Neuronal stem cell (in vitro differentiated cells): ENCODE data around the gene WDPCP.

Source experiments
- DNase-seq: peaks from one replicate; pipeline ENCODE4 v3.0.0-alpha.2; 2013; ENCODE audit warnings: low spot score
- H2AFZ ChIP-seq: one replicate; pipeline ENCODE4 v1.6.1; 2013; ENCODE audit warnings: mild to moderate bottlenecking, low read length, inconsistent platforms
- H2AK5ac ChIP-seq: 2 replicates; pipeline ENCODE4 v1.6.1; 2013; ENCODE audit warnings: low read depth, mild to moderate bottlenecking, inconsistent platforms, low read length, moderate library complexity, mixed read lengths
- H2BK120ac ChIP-seq: 2 replicates; pipeline ENCODE4 v1.6.1; 2013; ENCODE audit warnings: low read depth, mild to moderate bottlenecking, inconsistent platforms, low read length, moderate library complexity, mixed read lengths
- H2BK12ac ChIP-seq: one replicate; pipeline ENCODE4 v1.6.1; 2013; ENCODE audit warnings: low read length, inconsistent platforms
- H2BK15ac ChIP-seq: 2 replicates; pipeline ENCODE4 v1.6.1; 2013; ENCODE audit warnings: mild to moderate bottlenecking, low read length, inconsistent platforms, mixed read lengths
- H2BK5ac ChIP-seq: one replicate; pipeline ENCODE4 v1.6.1; 2013; ENCODE audit warnings: inconsistent platforms, mild to moderate bottlenecking, low read length, moderate library complexity
- H3K14ac ChIP-seq: one replicate; pipeline ENCODE4 v1.6.1; 2013; ENCODE audit warnings: low read length, inconsistent platforms
- H3K18ac ChIP-seq: 2 replicates; pipeline ENCODE4 v1.6.1; 2013; ENCODE audit warnings: low read length, inconsistent platforms
- H3K23ac ChIP-seq: 2 replicates; pipeline ENCODE4 v1.6.1; 2013; ENCODE audit warnings: low read depth, mild to moderate bottlenecking, mixed read lengths, low read length, inconsistent platforms; ENCODE audit not compliant: poor library complexity
- H3K27ac ChIP-seq: replicated peaks from 3 replicates; pipeline ENCODE4 v1.5.1; 2013; ENCODE audit warnings: low read length, inconsistent platforms
- H3K27me3 ChIP-seq, 3 experiments: 2 replicates each; pipeline ENCODE4 v1.6.1; 2013; ENCODE audit warnings: low read length in 3 of 3, mild to moderate bottlenecking in 2 of 3, inconsistent platforms in 1 of 3, low read depth in 1 of 3, mixed read lengths in 1 of 3, moderate library complexity in 1 of 3; ENCODE audit not compliant: control insufficient read depth in 3 of 3, insufficient read depth in 3 of 3
- H3K36me3 ChIP-seq, 2 donors: replicated peaks in 1 of 2; 2 replicates each; pipeline ENCODE4 v1.6.1; 2013; ENCODE audit warnings: low read length in 2 of 2; ENCODE audit not compliant: control insufficient read depth in 2 of 2, insufficient read depth in 2 of 2
- H3K4ac ChIP-seq: 2 replicates; pipeline ENCODE4 v1.6.1; 2013; ENCODE audit warnings: inconsistent platforms, mild to moderate bottlenecking, low read length, moderate library complexity
- H3K4me1 ChIP-seq, 2 donors: 1 replicate in 1 of 2; 2 replicates in 1 of 2; pipeline ENCODE4 v1.6.1; 2013; ENCODE audit warnings: low read length in 2 of 2, low read depth in 1 of 2; ENCODE audit not compliant: control insufficient read depth in 2 of 2, insufficient read depth in 1 of 2
- H3K4me2 ChIP-seq: one replicate; pipeline ENCODE4 v1.6.1; 2013; ENCODE audit warnings: mild to moderate bottlenecking, low read length, inconsistent platforms; ENCODE audit not compliant: insufficient read depth, poor library complexity, severe bottlenecking
- H3K4me3 ChIP-seq, 2 donors: 2 replicates each; pipeline ENCODE4 v1.5.1; 2013; ENCODE audit warnings: low read length in 2 of 2, mild to moderate bottlenecking in 2 of 2, inconsistent platforms in 1 of 2, moderate library complexity in 1 of 2
- H3K79me1 ChIP-seq: one replicate; pipeline ENCODE4 v1.6.1; 2013; ENCODE audit warnings: low read depth, mild to moderate bottlenecking, inconsistent platforms, low read length, moderate library complexity
- H3K9ac ChIP-seq: one replicate; pipeline ENCODE4 v1.6.1; 2013; ENCODE audit warnings: mild to moderate bottlenecking, low read depth, low read length, inconsistent platforms; ENCODE audit not compliant: poor library complexity
- H3K9me3 ChIP-seq, 2 donors: replicated peaks in 1 of 2; 2 replicates each; pipeline versions ENCODE3 to v1.6.1; 2013; ENCODE audit warnings: low read length in 2 of 2, mild to moderate bottlenecking in 2 of 2, inconsistent platforms in 1 of 2, low read depth in 1 of 2, mixed read lengths in 1 of 2, moderate library complexity in 1 of 2; ENCODE audit not compliant: control insufficient read depth in 2 of 2, insufficient read depth in 1 of 2
- H4K8ac ChIP-seq: one replicate; pipeline ENCODE4 v1.6.1; 2013; ENCODE audit warnings: low read depth, mild to moderate bottlenecking, inconsistent platforms, low read length, moderate library complexity
- H4K91ac ChIP-seq: one replicate; pipeline ENCODE4 v1.6.1; 2013; ENCODE audit warnings: low read length, low read depth, mild to moderate bottlenecking, inconsistent platforms; ENCODE audit not compliant: poor library complexity
- WGBS, 2 donors: extraction: QIAGEN DNeasy Blood & Tissue Kit; methylation state at CpG; one replicate each; pipeline ENCODE4 v1.1.7; 2013; ENCODE audit warnings: missing lambda C conversion rate in 2 of 2, mixed read lengths in 1 of 2; ENCODE audit not compliant: insufficient read length in 2 of 2, insufficient replicate concordance in 1 of 2; ENCODE audit errors: extremely low coverage in 2 of 2; 5-methylcytosine and 5-hydroxymethylcytosine counted together

Gene WDPCP

GRCh38 chr2:63506320-63506719 lies 82.0 kb downstream of the WDPCP start:
- no peaks in the 10 kb centered on the region for H3K9me3 ChIP-seq
- H3K4me2 ChIP-seq = no peak overlapping the region
- H3K23ac ChIP-seq = no peak overlapping the region
- no peak overlapping the region for H2BK12ac ChIP-seq
- H4K8ac ChIP-seq = no peak overlapping the region
- no CpG with 5 or more reads among the region's 2 CpGs for WGBS, 2 donors
- no peaks in the 10 kb centered on the region for H3K27me3 ChIP-seq
- DNase-seq = no peak
- H3K14ac ChIP-seq = no peak overlapping the region
- no peak overlapping the region for H3K4me3 ChIP-seq
- no peak overlapping the region for H3K4ac ChIP-seq
- H2BK5ac ChIP-seq = no peak overlapping the region
- no peak overlapping the region for H2AFZ ChIP-seq
- H2BK15ac ChIP-seq = no peak overlapping the region
- H3K79me1 ChIP-seq = no peaks in the 10 kb centered on the region
- no peak overlapping the region for H2AK5ac ChIP-seq
- no peaks in the 10 kb centered on the region for H3K36me3 ChIP-seq
- H3K18ac ChIP-seq = no peak overlapping the region
- H4K91ac ChIP-seq = no peak overlapping the region
- no peaks in the 10 kb centered on the region for H3K4me1 ChIP-seq
- H2BK120ac ChIP-seq = no peak overlapping the region
- H3K9ac ChIP-seq = no peak overlapping the region
- no peak overlapping the region for H3K27ac ChIP-seq

DNA sequence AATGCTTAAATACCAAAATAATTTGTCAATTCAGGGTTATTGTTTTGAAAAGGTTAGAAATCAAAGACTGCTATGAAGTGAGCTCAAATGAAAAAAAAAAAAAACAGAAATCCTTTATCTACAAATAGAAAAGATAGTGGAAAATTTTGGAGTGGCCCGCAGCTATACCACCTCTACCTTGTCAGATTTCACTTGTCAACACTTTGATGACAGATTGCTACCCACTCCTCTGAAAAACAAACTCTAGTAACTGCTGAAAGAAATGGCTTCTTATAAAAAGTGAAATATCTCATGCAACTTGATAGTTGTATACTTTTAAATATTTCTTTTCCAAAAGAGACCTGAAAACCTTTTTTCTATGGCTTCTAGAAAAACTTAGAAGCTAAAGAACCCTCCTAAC lies 84.5 kb downstream of the WDPCP start:
- H3K27ac ChIP-seq = no peak overlapping the region
- no peaks in the 10 kb centered on the region for H3K4me1 ChIP-seq
- no peak overlapping the region for H2BK5ac ChIP-seq
- H2BK12ac ChIP-seq = no peak overlapping the region
- no peaks in the 10 kb centered on the region for H3K79me1 ChIP-seq
- no peak overlapping the region for H3K18ac ChIP-seq
- H2BK120ac ChIP-seq = no peak overlapping the region
- no peak overlapping the region for H3K9ac ChIP-seq
- no peak overlapping the region for H4K8ac ChIP-seq
- H3K9me3 ChIP-seq = no peaks in the 10 kb centered on the region
- H3K4ac ChIP-seq = no peak overlapping the region
- no peak overlapping the region for H4K91ac ChIP-seq
- H2AFZ ChIP-seq = no peak overlapping the region
- no peak overlapping the region for H3K4me2 ChIP-seq
- H3K27me3 ChIP-seq = no peaks in the 10 kb centered on the region
- H3K23ac ChIP-seq = no peak overlapping the region
- DNase-seq = no peak
- no peak overlapping the region for H2AK5ac ChIP-seq
- H2BK15ac ChIP-seq = no peak overlapping the region
- no peaks in the 10 kb centered on the region for H3K36me3 ChIP-seq
- no peak overlapping the region for H3K4me3 ChIP-seq
- H3K14ac ChIP-seq = no peak overlapping the region
- WGBS, 2 donors = no CpG with 5 or more reads among the region's 1 CpG

DNA sequence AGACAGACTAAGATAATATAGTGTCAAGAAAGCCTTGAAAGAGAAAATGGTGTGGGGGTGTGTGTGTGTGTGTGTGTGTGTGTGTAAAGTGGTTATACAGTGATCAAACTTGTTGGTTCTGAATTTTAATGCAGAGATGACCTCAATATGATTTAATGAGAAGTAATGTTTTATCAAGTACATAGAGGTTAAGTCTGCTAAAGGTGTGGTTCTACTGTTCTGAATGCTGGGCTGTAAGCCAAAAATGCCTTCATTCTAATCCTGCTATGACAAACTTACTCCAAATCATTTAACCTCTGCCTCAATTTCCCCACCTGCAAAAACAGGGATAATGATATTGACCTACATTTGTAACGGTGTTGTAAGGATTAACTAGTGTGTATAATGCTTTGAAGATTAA lies 87.9 kb downstream of the WDPCP start:
- H3K27me3 ChIP-seq = no peaks in the 10 kb centered on the region
- H2AK5ac ChIP-seq = no peak overlapping the region
- no peaks in the 10 kb centered on the region for H3K4me1 ChIP-seq
- no peak overlapping the region for H3K4me3 ChIP-seq
- H2BK120ac ChIP-seq = no peak overlapping the region
- no peaks in the 10 kb centered on the region for H3K36me3 ChIP-seq
- H2BK15ac ChIP-seq = no peak overlapping the region
- no peak overlapping the region for H2BK5ac ChIP-seq
- H3K14ac ChIP-seq = no peak overlapping the region
- no CpG with 5 or more reads among the region's 1 CpG for WGBS, 2 donors
- H3K79me1 ChIP-seq = no peaks in the 10 kb centered on the region
- H2BK12ac ChIP-seq = no peak overlapping the region
- H3K27ac ChIP-seq = no peak overlapping the region
- H3K18ac ChIP-seq = no peak overlapping the region
- no peaks in the 10 kb centered on the region for H3K9me3 ChIP-seq
- H3K4me2 ChIP-seq = no peak overlapping the region
- DNase-seq = no peak
- no peak overlapping the region for H3K9ac ChIP-seq
- H3K23ac ChIP-seq = no peak overlapping the region
- no peak overlapping the region for H4K8ac ChIP-seq
- no peak overlapping the region for H3K4ac ChIP-seq
- no peak overlapping the region for H4K91ac ChIP-seq
- no peak overlapping the region for H2AFZ ChIP-seq

DNA sequence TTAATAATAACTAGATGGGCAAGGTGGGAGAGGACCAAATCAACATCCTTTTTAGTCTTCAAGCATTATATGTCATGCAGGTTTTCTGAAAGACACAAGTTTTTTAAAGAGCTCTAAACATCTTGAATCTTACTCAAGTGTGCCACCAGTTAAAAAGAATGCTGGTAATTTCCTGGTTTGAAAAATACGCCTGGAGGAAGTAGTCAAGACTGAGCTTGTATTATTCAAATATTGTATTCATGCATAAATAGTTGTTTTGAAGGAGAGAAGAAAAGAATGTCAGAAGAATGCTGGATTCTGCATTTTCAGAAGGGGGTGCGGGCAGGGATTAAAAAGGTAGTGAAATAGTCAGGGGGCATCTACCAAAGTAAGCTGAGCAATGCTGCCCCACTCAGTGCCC lies 90.7 kb downstream of the WDPCP start:
- no peak overlapping the region for H2AK5ac ChIP-seq
- H2BK5ac ChIP-seq = no peak overlapping the region
- H3K27ac ChIP-seq = no peak overlapping the region
- H3K36me3 ChIP-seq = no peaks in the 10 kb centered on the region
- no peak overlapping the region for H3K4ac ChIP-seq
- H3K4me1 ChIP-seq = no peaks in the 10 kb centered on the region
- no peak overlapping the region for H2BK120ac ChIP-seq
- no peak overlapping the region for H3K14ac ChIP-seq
- no peak overlapping the region for H3K23ac ChIP-seq
- no peaks in the 10 kb centered on the region for H3K79me1 ChIP-seq
- no peak overlapping the region for H3K4me3 ChIP-seq
- no peak overlapping the region for H4K8ac ChIP-seq
- no peak overlapping the region for H3K4me2 ChIP-seq
- DNase-seq = no peak
- H2BK12ac ChIP-seq = no peak overlapping the region
- H2BK15ac ChIP-seq = no peak overlapping the region
- H3K9me3 ChIP-seq = no peaks in the 10 kb centered on the region
- no peak overlapping the region for H4K91ac ChIP-seq
- no peaks in the 10 kb centered on the region for H3K27me3 ChIP-seq
- no CpG with 5 or more reads among the region's 2 CpGs for WGBS, 2 donors
- no peak overlapping the region for H2AFZ ChIP-seq
- no peak overlapping the region for H3K18ac ChIP-seq
- H3K9ac ChIP-seq = no peak overlapping the region
